Lower leg skin (tissue), 3 donors: ENCODE results near the gene SREBF1.

Source experiments
- POLR2A ChIP-seq, 2 donors: fragments of 450-650 bp; IDR thresholded peaks; one replicate each; pipeline ENCODE4 v1.6.1; 2016 to 2017; ENCODE audit warnings: antibody characterized with exemption in 2 of 2, mild to moderate bottlenecking in 1 of 2, moderate library complexity in 1 of 2
- TF ChIP-seq, protein P1 (sequence below), 3 donors: fragments of 450-650 bp; IDR thresholded peaks; one replicate each; pipeline ENCODE4 v1.5.1; 2016; ENCODE audit warnings: antibody characterized with exemption in 3 of 3, mild to moderate bottlenecking in 3 of 3, moderate library complexity in 2 of 3

DNA sequence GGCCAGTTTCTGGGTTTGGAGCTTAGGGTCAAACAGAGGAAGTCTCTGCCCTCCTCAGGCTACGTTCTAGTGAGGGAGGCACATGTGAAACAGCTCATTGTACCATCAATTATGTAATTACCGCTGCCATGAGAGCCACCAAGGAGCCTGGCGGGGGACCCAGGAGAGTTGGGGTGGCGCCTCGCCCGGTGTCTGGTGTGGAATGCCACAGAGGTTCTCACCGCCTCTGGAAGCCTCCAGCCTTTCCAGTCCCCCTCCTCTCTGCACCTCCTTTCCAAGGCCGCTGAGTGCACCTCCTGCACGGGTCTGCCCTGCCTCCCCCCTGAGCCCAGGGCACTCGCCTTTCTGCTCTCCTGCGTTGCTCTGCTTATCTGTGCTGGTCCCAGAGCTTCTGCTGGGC, 51.4 kb downstream of the SREBF1 start:
- TF ChIP-seq, protein P1, sequence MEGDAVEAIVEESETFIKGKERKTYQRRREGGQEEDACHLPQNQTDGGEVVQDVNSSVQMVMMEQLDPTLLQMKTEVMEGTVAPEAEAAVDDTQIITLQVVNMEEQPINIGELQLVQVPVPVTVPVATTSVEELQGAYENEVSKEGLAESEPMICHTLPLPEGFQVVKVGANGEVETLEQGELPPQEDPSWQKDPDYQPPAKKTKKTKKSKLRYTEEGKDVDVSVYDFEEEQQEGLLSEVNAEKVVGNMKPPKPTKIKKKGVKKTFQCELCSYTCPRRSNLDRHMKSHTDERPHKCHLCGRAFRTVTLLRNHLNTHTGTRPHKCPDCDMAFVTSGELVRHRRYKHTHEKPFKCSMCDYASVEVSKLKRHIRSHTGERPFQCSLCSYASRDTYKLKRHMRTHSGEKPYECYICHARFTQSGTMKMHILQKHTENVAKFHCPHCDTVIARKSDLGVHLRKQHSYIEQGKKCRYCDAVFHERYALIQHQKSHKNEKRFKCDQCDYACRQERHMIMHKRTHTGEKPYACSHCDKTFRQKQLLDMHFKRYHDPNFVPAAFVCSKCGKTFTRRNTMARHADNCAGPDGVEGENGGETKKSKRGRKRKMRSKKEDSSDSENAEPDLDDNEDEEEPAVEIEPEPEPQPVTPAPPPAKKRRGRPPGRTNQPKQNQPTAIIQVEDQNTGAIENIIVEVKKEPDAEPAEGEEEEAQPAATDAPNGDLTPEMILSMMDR (IDR thresholded peaks at IDR 0.05) = no peak
- TF ChIP-seq POLR2A (IDR thresholded peaks at IDR 0.05) = no peak
